ENCODE data around the gene BDNF. TPM values are rescaled to one million over a fixed set of nuclear protein-coding genes. Genes with fewer than 3 reads are reported as not detected.

Gene BDNF
- total RNA-seq = 1 to 10 TPM; 2.1 to 2.3 TPM

GRCh38 chr11:27700351-27701301, at the start of gene BDNF:
TSS of gene BDNF (minus strand) at chr11:27700455. CDS start at chr11:27658564, 41,891 bp downstream.

Other genes with a start within 250 kb of the BDNF start
- 10 to 100 TPM; 16.3 to 17.6 TPM for gene LGR4, start 227.7 kb downstream of the BDNF start, total RNA-seq
- gene LIN7C, start 193.7 kb downstream of the BDNF start, total RNA-seq = 10 to 100 TPM; 30.6 to 51.6 TPM

Measured in melanocyte of skin (primary cell).